AG08396 (cell line): Measurements from ENCODE around the gene SRSF11.

Experiments
- DNase-seq: peaks from one replicate; pipeline ENCODE4 v3.0.0; 2012; ENCODE audit warnings: low spot score, mixed read lengths

SRSF11 gene

GRCh38 chr1:70222716-70223235 is 1.6 kb downstream of the SRSF11 start:
- DNase-seq: no peak

GRCh38 chr1:70224954-70225353 is 3.8 kb downstream of the SRSF11 start:
- no peak for DNase-seq

- no peak for DNase-seq
These were observed 6.3 kb downstream of the SRSF11 start for GRCh38 chr1:70227439-70227838.

- no peak for DNase-seq
These were observed 7.5 kb downstream of the SRSF11 start for GRCh38 chr1:70228670-70229069.

- DNase-seq: no peak
These were observed 10.3 kb downstream of the SRSF11 start for GRCh38 chr1:70231475-70231874.

- DNase-seq: no peak
These were observed 13.6 kb downstream of the SRSF11 start for GRCh38 chr1:70234733-70235132.

- no peak for DNase-seq
These were observed 18.8 kb downstream of the SRSF11 start for GRCh38 chr1:70239940-70240339.

- no peak for DNase-seq
These were observed 25.9 kb downstream of the SRSF11 start for GRCh38 chr1:70247122-70247521.

- no peak for DNase-seq
These were observed 26.6 kb downstream of the SRSF11 start for GRCh38 chr1:70247768-70248167.

- no peak for DNase-seq
These were observed 27.5 kb downstream of the SRSF11 start for GRCh38 chr1:70248729-70249128.

GRCh38 chr1:70256664-70257063 is 35.5 kb downstream of the SRSF11 start:
- no peak for DNase-seq

- no peak for DNase-seq
These were observed 43.7 kb downstream of the SRSF11 start for GRCh38 chr1:70264839-70265238.

- no peak for DNase-seq
These were observed 44.8 kb downstream of the SRSF11 start for GRCh38 chr1:70265946-70266345.

GRCh38 chr1:70277875-70278274 is 56.7 kb downstream of the SRSF11 start:
- DNase-seq: no peak

- DNase-seq: no peak
These were observed 57.5 kb downstream of the SRSF11 start for GRCh38 chr1:70278710-70279109.

GRCh38 chr1:70284366-70284765 is 63.2 kb downstream of the SRSF11 start:
- no peak for DNase-seq

GRCh38 chr1:70286453-70286852 is 65.3 kb downstream of the SRSF11 start:
- no peak for DNase-seq

GRCh38 chr1:70288166-70288565 is 67.0 kb downstream of the SRSF11 start:
- no peak for DNase-seq

GRCh38 chr1:70290218-70290617 is 69.0 kb downstream of the SRSF11 start:
- DNase-seq: peak; percentile 6

GRCh38 chr1:70293186-70293843 is 72.1 kb downstream of the SRSF11 start:
- no peak for DNase-seq

GRCh38 chr1:70295749-70296148 is 74.6 kb downstream of the SRSF11 start:
- DNase-seq: no peak

GRCh38 chr1:70299472-70299871 is 78.3 kb downstream of the SRSF11 start:
- DNase-seq: no peak
